Large intestine (tissue), 3 donors: ENCODE data around the gene XXYLT1. TPM values are rescaled to one million over a fixed set of nuclear protein-coding genes. Genes with fewer than 3 reads are reported as not detected.

Experiments used
- DNase-seq, 2 donors: peaks; one replicate each; pipeline versions ENCODE4 v3.0.0 to v3.0.0-alpha.2; 2013
- H3K27ac ChIP-seq: one replicate; pipeline ENCODE4 v1.5.1; 2013; ENCODE audit warnings: low read length
- H3K27me3 ChIP-seq: 2 replicates; pipeline ENCODE4 v1.6.1; 2013; ENCODE audit warnings: low read length; ENCODE audit not compliant: control insufficient read depth, insufficient read depth
- H3K36me3 ChIP-seq: 2 replicates; pipeline ENCODE4 v1.6.1; 2013; ENCODE audit warnings: low read length; ENCODE audit not compliant: control insufficient read depth, insufficient read depth
- H3K4me1 ChIP-seq: one replicate; pipeline ENCODE4 v1.6.1; 2013; ENCODE audit warnings: low read length; ENCODE audit not compliant: control insufficient read depth, insufficient read depth
- H3K4me3 ChIP-seq: one replicate; pipeline ENCODE4 v1.5.1; 2013; ENCODE audit warnings: low read length
- H3K9me3 ChIP-seq: one replicate; pipeline ENCODE4 v1.6.1; 2013; ENCODE audit warnings: mild to moderate bottlenecking, low read depth, low read length, moderate library complexity; ENCODE audit not compliant: control insufficient read depth
- WGBS: methylation state at CpG from one replicate; pipeline ENCODE4 v1.1.5; 2013; ENCODE audit warnings: low lambda C conversion rate; ENCODE audit not compliant: insufficient coverage; 5-methylcytosine and 5-hydroxymethylcytosine counted together
- polyA plus RNA-seq: library from polyadenylated mRNA; unstranded; fragments of 120-200 nt; gene quantifications from one replicate; pipeline ENCODE4 v1.2.1, GENCODE V29; 2013

Gene XXYLT1
- polyA plus RNA-seq, 1 donor = 14.0 TPM

GRCh38 chr3:195075199-195075940 is 195.6 kb downstream of the XXYLT1 start:
- no peaks in the 10 kb centered on the region for H3K36me3 ChIP-seq
- no peak overlapping the region for H3K4me3 ChIP-seq
- H3K9me3 ChIP-seq = no peaks in the 10 kb centered on the region
- no peak for DNase-seq
- WGBS = 100% methylated on average over 1 of the region's 14 CpGs
- peaks cover 19% of the 10 kb centered on the region for H3K4me1 ChIP-seq
- no peaks in the 10 kb centered on the region for H3K27me3 ChIP-seq
- H3K27ac ChIP-seq = no peak overlapping the region

GRCh38 chr3:195073866-195074860 is 196.8 kb downstream of the XXYLT1 start:
- WGBS = no CpG with 5 or more reads among the region's 25 CpGs
- H3K9me3 ChIP-seq = peaks cover 3% of the 10 kb centered on the region
- H3K27me3 ChIP-seq = no peaks in the 10 kb centered on the region
- H3K4me1 ChIP-seq = peaks cover 26% of the 10 kb centered on the region
- no peak overlapping the region for H3K4me3 ChIP-seq
- no peak overlapping the region for H3K27ac ChIP-seq
- H3K36me3 ChIP-seq = peaks cover 5% of the 10 kb centered on the region
- no peak for DNase-seq

GRCh38 chr3:195072916-195073564 is 197.9 kb downstream of the XXYLT1 start:
- no peak overlapping the region for H3K4me3 ChIP-seq
- H3K36me3 ChIP-seq = peaks cover 5% of the 10 kb centered on the region
- H3K27me3 ChIP-seq = no peaks in the 10 kb centered on the region
- peaks cover 26% of the 10 kb centered on the region for H3K4me1 ChIP-seq
- WGBS = 100% methylated on average over 1 of the region's 19 CpGs
- no peak overlapping the region for H3K27ac ChIP-seq
- H3K9me3 ChIP-seq = peaks cover 3% of the 10 kb centered on the region
- DNase-seq = no peak

- Histone ChIP-seq H3K27ac (no peak overlapping the region), H3K4me1 (peaks cover 26% of the 10 kb centered on the region), H3K4me3 (no peak overlapping the region), H3K27me3 (no peaks in the 10 kb centered on the region), H3K36me3 (peaks cover 5% of the 10 kb centered on the region), H3K9me3 (peaks cover 3% of the 10 kb centered on the region)
- no CpG with 5 or more reads among the region's 23 CpGs for WGBS
- no peak for DNase-seq
These were observed 198.8 kb downstream of the XXYLT1 start for GRCh38 chr3:195071916-195072820.

- no peaks in the 10 kb centered on the region for H3K27me3 ChIP-seq
- peaks cover 7% of the 10 kb centered on the region for H3K9me3 ChIP-seq
- H3K4me1 ChIP-seq = peaks cover 26% of the 10 kb centered on the region
- H3K4me3 ChIP-seq = no peak overlapping the region
- H3K36me3 ChIP-seq = peaks cover 5% of the 10 kb centered on the region
- peak overlapping the region; percentile 74 for H3K27ac ChIP-seq
- DNase-seq = peak in 1 of 2 donors; percentile 25
- WGBS = no CpG with 5 or more reads among the region's 19 CpGs
These were observed 199.8 kb downstream of the XXYLT1 start for GRCh38 chr3:195071011-195071728.

GRCh38 chr3:195070336-195070735 is 200.6 kb downstream of the XXYLT1 start:
- WGBS = no CpG with 5 or more reads among the region's 6 CpGs
- Histone ChIP-seq H3K27me3 (no peaks in the 10 kb centered on the region), H3K27ac (peak overlapping the region; percentile 74), H3K4me1 (peaks cover 26% of the 10 kb centered on the region), H3K4me3 (no peak overlapping the region), H3K9me3 (peaks cover 7% of the 10 kb centered on the region), H3K36me3 (peaks cover 5% of the 10 kb centered on the region)
- peak; percentile 71 to 81 for DNase-seq

GRCh38 chr3:195069501-195070251 is 201.3 kb downstream of the XXYLT1 start:
- peaks cover 5% of the 10 kb centered on the region for H3K36me3 ChIP-seq
- peaks cover 7% of the 10 kb centered on the region for H3K9me3 ChIP-seq
- no peak overlapping the region for H3K4me3 ChIP-seq
- H3K4me1 ChIP-seq = peaks cover 27% of the 10 kb centered on the region
- H3K27me3 ChIP-seq = no peaks in the 10 kb centered on the region
- WGBS = no CpG with 5 or more reads among the region's 33 CpGs
- H3K27ac ChIP-seq = peak overlapping the region; percentile 34
- no peak for DNase-seq

- H3K9me3 ChIP-seq = peaks cover 7% of the 10 kb centered on the region
- peaks cover 39% of the 10 kb centered on the region for H3K4me1 ChIP-seq
- H3K27ac ChIP-seq = no peak overlapping the region
- H3K4me3 ChIP-seq = no peak overlapping the region
- DNase-seq = no peak
- 80% methylated on average over 2 of the region's 18 CpGs for WGBS
- H3K36me3 ChIP-seq = peaks cover 5% of the 10 kb centered on the region
- no peaks in the 10 kb centered on the region for H3K27me3 ChIP-seq
These were observed 202.6 kb downstream of the XXYLT1 start for GRCh38 chr3:195068084-195069080.
